Calu3 (cell line): Measurements from ENCODE around the gene FAM149A. TPM values are rescaled to one million over a fixed set of nuclear protein-coding genes. Genes with fewer than 3 reads are reported as not detected.
A peak's percentile ranks its signal among the peaks of the same experiment; 100 is the strongest.

Source experiments
- BruUV-seq: library from RNA; stranded (reverse); fragments of 400-500 nt; replicated peaks from 2 replicates; lab custom pipeline; 2021; lab: Mats Ljungman, UMichigan
- CTCF ChIA-PET: fragments of 300-600 bp; sonication (Branson Sonifier 250); formaldehyde crosslinking; loops from one replicate; lab custom pipeline; 2022; ENCODE audit warnings: antibody characterized with exemption; lab: Charles Lee
- DNase-seq: peaks from one replicate; pipeline ENCODE4 v3.0.0; 2022
- H3K27ac Mint-ChIP-seq: one replicate; pipeline ENCODE4 v1.8.0; 2022; ENCODE audit warnings: mixed read lengths; ENCODE audit not compliant: unreplicated experiment
- H3K27me3 Mint-ChIP-seq: one replicate; pipeline ENCODE4 v1.8.0; 2022; ENCODE audit warnings: mixed read lengths; ENCODE audit not compliant: unreplicated experiment
- H3K36me3 Mint-ChIP-seq: one replicate; pipeline ENCODE4 v1.8.0; 2022; ENCODE audit warnings: mild to moderate bottlenecking, moderate library complexity, mixed read lengths; ENCODE audit not compliant: insufficient read depth, unreplicated experiment
- H3K4me1 Mint-ChIP-seq: one replicate; pipeline ENCODE4 v1.8.0; 2022; ENCODE audit warnings: mild to moderate bottlenecking, low read depth, mixed read lengths; ENCODE audit not compliant: unreplicated experiment
- H3K4me3 Mint-ChIP-seq: one replicate; pipeline ENCODE4 v1.8.0; 2022; ENCODE audit warnings: mild to moderate bottlenecking, low read depth, moderate library complexity, mixed read lengths; ENCODE audit not compliant: unreplicated experiment
- H3K9me3 Mint-ChIP-seq: one replicate; pipeline ENCODE4 v1.8.0; 2022; ENCODE audit warnings: low read depth, mixed read lengths; ENCODE audit not compliant: unreplicated experiment
- intact Hi-C: fragments of 100-400 bp; cut with micrococcal nuclease; formaldehyde crosslinking; loops from one replicate; pipeline ENCODE4 v1.10.0; 2022; ENCODE audit not compliant: unreplicated experiment
- total RNA-seq: library from RNA; stranded (reverse); gene quantifications from 2 replicates; pipeline ENCODE4 v1.2.3, GENCODE V29; 2022
- TF ChIP-seq, protein P1 (sequence below): fragments of 200-600 bp; IDR thresholded peaks from one replicate; pipeline ENCODE4 v1.8.0; 2022; ENCODE audit warnings: antibody characterized with exemption; ENCODE audit not compliant: unreplicated experiment

The FAM149A gene
- total RNA-seq, 1 experiment from 2014 or later, result 45.5 TPM

DNA sequence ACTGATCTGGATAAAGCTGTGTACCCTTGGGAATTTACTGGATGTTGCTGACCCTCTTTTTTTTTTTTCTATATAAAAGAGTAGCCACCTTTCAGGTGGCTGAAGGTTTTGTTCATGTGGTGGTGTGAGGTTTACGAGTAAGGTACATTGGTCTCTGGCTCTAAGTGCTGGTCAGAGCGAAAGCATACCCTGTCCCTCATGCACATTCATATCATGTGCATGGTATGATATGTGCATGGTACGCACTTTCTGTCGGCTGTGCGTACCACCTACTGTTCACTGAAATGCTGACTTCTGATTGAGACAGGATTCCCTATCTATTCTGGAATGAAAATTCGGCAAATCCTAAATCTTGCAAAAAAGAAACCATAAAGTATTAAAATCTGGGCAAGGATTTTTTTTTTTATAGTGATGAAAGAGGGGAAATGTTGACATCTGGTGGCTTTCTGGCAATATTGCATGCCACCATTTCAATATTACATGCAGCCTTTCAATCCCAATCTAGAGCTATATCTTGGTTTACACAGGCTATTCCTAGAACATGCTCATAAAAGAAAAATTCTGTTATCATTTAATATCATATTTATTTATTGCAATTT is 32.8 kb downstream of the FAM149A start:
- CTCF ChIA-PET, result interaction anchor here (0.6 to 1.8 kb wide), 10 partner anchors 13 to 828 kb away, joined by 3 to 53 read pairs (median 4); partner anchors contain the start of gene TLR3
- H3K9me3 Mint-ChIP-seq, result no peaks in the 10 kb centered on the region
- H3K36me3 Mint-ChIP-seq, result no peaks in the 10 kb centered on the region
- DNase-seq, result no peak
- TF ChIP-seq, protein P1, sequence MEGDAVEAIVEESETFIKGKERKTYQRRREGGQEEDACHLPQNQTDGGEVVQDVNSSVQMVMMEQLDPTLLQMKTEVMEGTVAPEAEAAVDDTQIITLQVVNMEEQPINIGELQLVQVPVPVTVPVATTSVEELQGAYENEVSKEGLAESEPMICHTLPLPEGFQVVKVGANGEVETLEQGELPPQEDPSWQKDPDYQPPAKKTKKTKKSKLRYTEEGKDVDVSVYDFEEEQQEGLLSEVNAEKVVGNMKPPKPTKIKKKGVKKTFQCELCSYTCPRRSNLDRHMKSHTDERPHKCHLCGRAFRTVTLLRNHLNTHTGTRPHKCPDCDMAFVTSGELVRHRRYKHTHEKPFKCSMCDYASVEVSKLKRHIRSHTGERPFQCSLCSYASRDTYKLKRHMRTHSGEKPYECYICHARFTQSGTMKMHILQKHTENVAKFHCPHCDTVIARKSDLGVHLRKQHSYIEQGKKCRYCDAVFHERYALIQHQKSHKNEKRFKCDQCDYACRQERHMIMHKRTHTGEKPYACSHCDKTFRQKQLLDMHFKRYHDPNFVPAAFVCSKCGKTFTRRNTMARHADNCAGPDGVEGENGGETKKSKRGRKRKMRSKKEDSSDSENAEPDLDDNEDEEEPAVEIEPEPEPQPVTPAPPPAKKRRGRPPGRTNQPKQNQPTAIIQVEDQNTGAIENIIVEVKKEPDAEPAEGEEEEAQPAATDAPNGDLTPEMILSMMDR, result peak; percentile 45
- H3K27ac Mint-ChIP-seq, result no peak overlapping the region
- H3K4me1 Mint-ChIP-seq, result peaks cover 13% of the 10 kb centered on the region
- intact Hi-C loops, result loop anchor here (1.0 kb wide), 1 partner anchor 69 kb away; no protein-coding TSS in a partner anchor
- H3K4me3 Mint-ChIP-seq, result no peak overlapping the region
- no TSS peak for BruUV-seq
- H3K27me3 Mint-ChIP-seq, result no peaks in the 10 kb centered on the region

DNA sequence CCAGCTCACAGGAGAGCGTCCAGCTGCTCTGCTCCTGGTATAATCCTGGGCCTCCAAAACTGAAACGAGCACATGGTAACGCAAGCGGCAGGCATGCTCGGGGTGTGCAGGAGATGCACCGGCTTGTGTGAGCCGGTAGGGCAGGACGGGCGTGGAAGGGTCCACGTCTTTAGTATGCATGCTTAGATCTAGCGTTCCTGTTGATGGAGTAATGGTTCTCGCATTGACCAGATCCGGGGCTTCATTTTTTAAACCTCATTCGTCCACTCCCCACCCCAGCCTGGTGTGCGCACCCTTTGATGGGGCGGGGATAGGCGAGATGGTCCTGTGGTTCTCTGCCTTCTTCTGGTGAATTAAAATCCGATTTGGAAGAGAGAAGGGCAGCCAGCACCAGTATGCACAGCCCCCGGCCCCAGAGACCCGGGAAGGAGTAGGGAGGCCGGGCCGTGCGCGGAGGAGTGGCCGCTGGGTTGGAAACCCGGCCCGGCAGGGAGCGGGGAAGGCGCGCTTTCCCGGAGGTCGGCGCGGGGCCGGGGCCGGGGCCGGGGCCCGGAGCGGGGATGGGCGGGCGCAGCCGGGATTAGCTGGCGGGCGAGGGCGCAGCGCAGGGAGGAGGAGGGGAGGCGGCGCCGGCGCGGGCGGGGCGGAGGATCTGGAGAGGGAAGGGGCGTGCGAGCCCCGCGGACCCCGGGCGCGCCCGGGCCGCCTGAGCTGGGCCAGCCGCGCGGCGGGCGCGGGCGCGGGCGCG is 39.9 kb downstream of the FAM149A start:
- BruUV-seq, result no TSS peak
- H3K4me3 Mint-ChIP-seq, result peak overlapping the region; percentile 77
- H3K9me3 Mint-ChIP-seq, result no peaks in the 10 kb centered on the region
- H3K27ac Mint-ChIP-seq, result peak overlapping the region; percentile 61
- CTCF ChIA-PET, result no interaction called here
- peaks cover 25% of the 10 kb centered on the region for H3K4me1 Mint-ChIP-seq
- peak; percentile 74 for DNase-seq
- H3K27me3 Mint-ChIP-seq, result no peaks in the 10 kb centered on the region
- TF ChIP-seq, protein P1, result no peak
- intact Hi-C loops, result no loop called here
- H3K36me3 Mint-ChIP-seq, result peaks cover 44% of the 10 kb centered on the region

DNA sequence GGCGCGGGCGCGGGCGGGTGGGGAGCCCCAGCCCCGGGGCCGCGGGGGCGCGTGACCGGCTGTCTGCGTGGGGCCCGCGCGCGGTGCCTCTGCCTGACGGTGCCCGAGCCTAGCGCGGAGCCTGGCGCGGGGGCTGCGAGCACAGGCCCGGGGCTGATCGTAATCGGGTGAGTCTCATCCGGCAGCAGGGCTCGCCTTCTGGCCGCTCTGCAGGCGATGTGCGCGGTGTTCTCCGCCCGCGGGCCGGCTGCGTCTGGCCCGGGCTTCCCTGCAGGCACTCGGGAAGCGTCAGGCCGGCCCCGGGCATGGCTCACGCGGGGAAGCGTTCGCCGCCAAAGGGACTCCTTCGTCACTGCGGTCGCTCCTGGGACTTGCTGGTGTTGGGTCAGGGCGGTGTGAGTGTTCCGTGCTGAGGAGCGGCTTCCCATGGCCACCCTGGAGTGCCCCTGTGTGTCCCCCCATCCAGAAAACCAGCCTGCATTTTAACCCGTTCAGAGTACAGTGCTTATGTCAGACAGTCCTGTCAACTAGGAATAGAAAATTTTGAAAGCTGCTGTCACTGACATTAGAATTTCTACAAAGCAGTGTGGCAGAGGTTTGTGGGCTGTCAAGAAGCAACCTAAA is 40.6 kb downstream of the FAM149A start:
- Mint-ChIP-seq H3K27ac (peak overlapping the region; percentile 87), H3K4me1 (peaks cover 25% of the 10 kb centered on the region), H3K9me3 (no peaks in the 10 kb centered on the region), H3K4me3 (peak overlapping the region; percentile 77), H3K27me3 (no peaks in the 10 kb centered on the region), H3K36me3 (peaks cover 51% of the 10 kb centered on the region)
- intact Hi-C loops, result loop anchor here (5.0 kb wide), 2 partner anchors 38 to 47 kb away; partner anchors contain the start of gene CYP4V2
- CTCF ChIA-PET, result no interaction called here
- TF ChIP-seq, protein P1, result no peak
- peak; percentile 49 for DNase-seq
- BruUV-seq, result no TSS peak

DNA sequence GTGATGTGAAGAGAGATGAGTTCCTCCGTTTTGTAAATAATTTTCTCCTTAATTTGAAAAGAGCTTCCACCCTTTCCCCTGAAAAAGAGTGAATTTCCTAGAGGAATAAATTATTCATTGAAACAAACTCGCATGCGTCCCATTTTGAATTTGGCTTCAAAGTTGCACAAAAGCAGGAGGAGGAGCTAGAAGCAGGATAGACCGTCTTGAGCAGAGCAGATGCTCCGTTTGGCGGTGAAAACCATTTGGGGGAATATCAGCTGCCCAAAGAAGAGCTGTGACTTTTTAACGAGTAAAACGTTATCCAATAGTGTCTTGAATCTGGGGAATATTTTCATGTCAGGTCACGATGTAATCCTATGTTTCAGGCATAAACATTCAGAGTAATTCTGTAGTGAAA is 42.0 kb downstream of the FAM149A start:
- H3K9me3 Mint-ChIP-seq, result no peaks in the 10 kb centered on the region
- H3K4me3 Mint-ChIP-seq, result peak overlapping the region; percentile 77
- peaks cover 60% of the 10 kb centered on the region for H3K36me3 Mint-ChIP-seq
- DNase-seq, result no peak
- no peaks in the 10 kb centered on the region for H3K27me3 Mint-ChIP-seq
- no TSS peak for BruUV-seq
- TF ChIP-seq, protein P1, result no peak
- CTCF ChIA-PET, result no interaction called here
- H3K27ac Mint-ChIP-seq, result peak overlapping the region; percentile 87
- intact Hi-C loops, result loop anchor here (5.0 kb wide), 2 partner anchors 39 to 46 kb away; partner anchors contain the start of gene CYP4V2
- H3K4me1 Mint-ChIP-seq, result peaks cover 25% of the 10 kb centered on the region
